Measurements from ENCODE around the gene TMEM171.

DNA sequence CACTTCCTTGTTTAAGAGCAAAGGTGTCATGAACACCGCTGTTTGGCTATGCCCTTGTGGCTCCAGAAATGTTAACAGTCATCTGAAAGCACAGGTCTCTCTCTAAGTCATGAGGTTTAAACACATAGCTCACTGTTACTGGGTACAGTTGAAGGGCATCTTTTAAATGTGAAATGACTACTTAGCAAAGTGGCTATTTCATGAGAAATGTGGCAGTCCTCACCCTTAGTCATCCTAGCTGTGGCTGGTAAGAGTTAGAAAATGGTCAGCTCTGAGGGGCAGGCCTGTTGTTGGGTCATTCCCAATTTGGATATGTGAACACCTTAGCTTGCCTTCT lies 24.2 kb upstream of the TMEM171 start:
- TF ChIP-seq, protein P1, sequence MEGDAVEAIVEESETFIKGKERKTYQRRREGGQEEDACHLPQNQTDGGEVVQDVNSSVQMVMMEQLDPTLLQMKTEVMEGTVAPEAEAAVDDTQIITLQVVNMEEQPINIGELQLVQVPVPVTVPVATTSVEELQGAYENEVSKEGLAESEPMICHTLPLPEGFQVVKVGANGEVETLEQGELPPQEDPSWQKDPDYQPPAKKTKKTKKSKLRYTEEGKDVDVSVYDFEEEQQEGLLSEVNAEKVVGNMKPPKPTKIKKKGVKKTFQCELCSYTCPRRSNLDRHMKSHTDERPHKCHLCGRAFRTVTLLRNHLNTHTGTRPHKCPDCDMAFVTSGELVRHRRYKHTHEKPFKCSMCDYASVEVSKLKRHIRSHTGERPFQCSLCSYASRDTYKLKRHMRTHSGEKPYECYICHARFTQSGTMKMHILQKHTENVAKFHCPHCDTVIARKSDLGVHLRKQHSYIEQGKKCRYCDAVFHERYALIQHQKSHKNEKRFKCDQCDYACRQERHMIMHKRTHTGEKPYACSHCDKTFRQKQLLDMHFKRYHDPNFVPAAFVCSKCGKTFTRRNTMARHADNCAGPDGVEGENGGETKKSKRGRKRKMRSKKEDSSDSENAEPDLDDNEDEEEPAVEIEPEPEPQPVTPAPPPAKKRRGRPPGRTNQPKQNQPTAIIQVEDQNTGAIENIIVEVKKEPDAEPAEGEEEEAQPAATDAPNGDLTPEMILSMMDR (conservative IDR thresholded peaks at IDR 0.05; ENCODE audit: low read depth in 2 of 2): no peak
- TF ChIP-seq JUNB (IDR thresholded peaks at IDR 0.05; ENCODE audit: unreplicated experiment): no peak
- TF ChIP-seq, protein P2, sequence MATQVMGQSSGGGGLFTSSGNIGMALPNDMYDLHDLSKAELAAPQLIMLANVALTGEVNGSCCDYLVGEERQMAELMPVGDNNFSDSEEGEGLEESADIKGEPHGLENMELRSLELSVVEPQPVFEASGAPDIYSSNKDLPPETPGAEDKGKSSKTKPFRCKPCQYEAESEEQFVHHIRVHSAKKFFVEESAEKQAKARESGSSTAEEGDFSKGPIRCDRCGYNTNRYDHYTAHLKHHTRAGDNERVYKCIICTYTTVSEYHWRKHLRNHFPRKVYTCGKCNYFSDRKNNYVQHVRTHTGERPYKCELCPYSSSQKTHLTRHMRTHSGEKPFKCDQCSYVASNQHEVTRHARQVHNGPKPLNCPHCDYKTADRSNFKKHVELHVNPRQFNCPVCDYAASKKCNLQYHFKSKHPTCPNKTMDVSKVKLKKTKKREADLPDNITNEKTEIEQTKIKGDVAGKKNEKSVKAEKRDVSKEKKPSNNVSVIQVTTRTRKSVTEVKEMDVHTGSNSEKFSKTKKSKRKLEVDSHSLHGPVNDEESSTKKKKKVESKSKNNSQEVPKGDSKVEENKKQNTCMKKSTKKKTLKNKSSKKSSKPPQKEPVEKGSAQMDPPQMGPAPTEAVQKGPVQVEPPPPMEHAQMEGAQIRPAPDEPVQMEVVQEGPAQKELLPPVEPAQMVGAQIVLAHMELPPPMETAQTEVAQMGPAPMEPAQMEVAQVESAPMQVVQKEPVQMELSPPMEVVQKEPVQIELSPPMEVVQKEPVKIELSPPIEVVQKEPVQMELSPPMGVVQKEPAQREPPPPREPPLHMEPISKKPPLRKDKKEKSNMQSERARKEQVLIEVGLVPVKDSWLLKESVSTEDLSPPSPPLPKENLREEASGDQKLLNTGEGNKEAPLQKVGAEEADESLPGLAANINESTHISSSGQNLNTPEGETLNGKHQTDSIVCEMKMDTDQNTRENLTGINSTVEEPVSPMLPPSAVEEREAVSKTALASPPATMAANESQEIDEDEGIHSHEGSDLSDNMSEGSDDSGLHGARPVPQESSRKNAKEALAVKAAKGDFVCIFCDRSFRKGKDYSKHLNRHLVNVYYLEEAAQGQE (IDR thresholded peaks at IDR 0.05; ENCODE audit: unreplicated experiment): no peak
- no peak for TF ChIP-seq EZH2 (IDR thresholded peaks at IDR 0.05; ENCODE audit: low read depth, unreplicated experiment)
